Activated naive CD8-positive, alpha-beta T cell treated with anti-CD3 and anti-CD28 coated beads, Interleukin-2, amount 50 U/mL, for 24 hours (primary cell): ENCODE results near the gene SIRT5.
A peak's percentile ranks its signal among the peaks of the same experiment; 100 is the strongest.

ENCODE experiments used
- ATAC-seq: fragments of 150-1000 bp; cut with Tn5 transposase; one replicate; pipeline ENCODE4 v1.10.0; 2021
- DNase-seq: peaks from one replicate; pipeline ENCODE4 v3.0.0; 2021
- H3K27ac Mint-ChIP-seq: one replicate; pipeline ENCODE4 v1.8.0; 2021; ENCODE audit warnings: mild to moderate bottlenecking, mixed read lengths
- H3K27me3 Mint-ChIP-seq: one replicate; pipeline ENCODE4 v1.8.0; 2021; ENCODE audit warnings: mixed read lengths
- H3K36me3 Mint-ChIP-seq: one replicate; pipeline ENCODE4 v1.8.0; 2021; ENCODE audit warnings: low read depth, mixed read lengths
- H3K4me1 Mint-ChIP-seq: one replicate; pipeline ENCODE4 v1.8.0; 2021; ENCODE audit warnings: mixed read lengths
- H3K4me3 Mint-ChIP-seq: one replicate; pipeline ENCODE4 v1.8.0; 2021; ENCODE audit warnings: mild to moderate bottlenecking, moderate library complexity, mixed read lengths
- H3K9me3 Mint-ChIP-seq: one replicate; pipeline ENCODE4 v1.8.0; 2021; ENCODE audit warnings: mixed read lengths

Gene SIRT5

DNA sequence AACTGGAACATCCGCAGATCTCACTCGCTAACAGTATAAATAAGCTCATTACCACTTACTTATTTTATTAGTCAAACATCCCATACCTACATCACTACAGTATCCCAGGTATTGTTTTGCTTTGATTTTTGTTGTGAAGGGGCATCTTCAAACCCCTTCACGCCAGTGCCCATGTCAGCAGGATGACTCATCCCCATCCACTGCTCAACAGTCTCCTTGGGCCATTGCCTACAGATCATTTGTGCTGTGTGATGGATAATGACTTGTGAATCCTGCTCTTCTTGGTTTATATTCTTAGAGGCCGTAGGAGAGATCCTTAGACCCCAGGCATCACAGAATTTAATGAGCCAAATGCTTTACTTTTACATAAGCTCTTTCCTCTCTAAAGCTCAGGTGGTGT is 8.5 kb upstream of the SIRT5 start:
- Mint-ChIP-seq H3K27ac (no peak overlapping the region), H3K27me3 (peaks cover 6% of the 10 kb centered on the region), H3K4me1 (no peaks in the 10 kb centered on the region), H3K4me3 (no peak overlapping the region), H3K36me3 (no peaks in the 10 kb centered on the region), H3K9me3 (no peaks in the 10 kb centered on the region)
- DNase-seq: no peak
- ATAC-seq: no peak

GRCh38 chr6:13566500-13566899 is 7.9 kb upstream of the SIRT5 start:
- H3K9me3 Mint-ChIP-seq: no peaks in the 10 kb centered on the region
- no peak overlapping the region for H3K27ac Mint-ChIP-seq
- no peaks in the 10 kb centered on the region for H3K4me1 Mint-ChIP-seq
- peaks cover 6% of the 10 kb centered on the region for H3K27me3 Mint-ChIP-seq
- ATAC-seq (no peak), DNase-seq (no peak)
- no peaks in the 10 kb centered on the region for H3K36me3 Mint-ChIP-seq
- H3K4me3 Mint-ChIP-seq: no peak overlapping the region

- DNase-seq (no peak), ATAC-seq (no peak)
- H3K9me3 Mint-ChIP-seq: no peaks in the 10 kb centered on the region
- H3K27me3 Mint-ChIP-seq: peaks cover 3% of the 10 kb centered on the region
- H3K36me3 Mint-ChIP-seq: no peaks in the 10 kb centered on the region
- H3K4me3 Mint-ChIP-seq: no peak overlapping the region
- H3K4me1 Mint-ChIP-seq: peaks cover 10% of the 10 kb centered on the region
- no peak overlapping the region for H3K27ac Mint-ChIP-seq
These were observed 5.4 kb upstream of the SIRT5 start for GRCh38 chr6:13568970-13569369.

DNA sequence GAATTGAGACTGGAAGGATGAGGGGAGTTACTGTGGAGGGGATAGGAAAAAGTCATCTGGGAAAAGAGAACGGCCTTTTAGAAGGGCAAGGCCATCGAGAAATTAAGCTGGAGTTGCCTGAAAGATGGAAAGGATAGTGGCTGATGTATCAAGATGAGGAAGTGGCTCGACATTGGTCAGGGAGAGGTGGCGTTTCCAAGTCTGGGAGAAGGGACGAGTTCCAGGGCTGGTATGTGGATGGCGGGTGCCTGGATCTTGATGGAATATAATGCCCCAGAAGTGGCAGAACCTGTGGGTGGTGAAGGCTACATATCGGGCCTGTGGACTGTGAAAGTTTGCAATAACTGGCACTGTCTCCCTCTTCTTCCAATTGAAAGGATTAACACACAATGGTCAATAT is 2.2 kb upstream of the SIRT5 start:
- Mint-ChIP-seq H3K4me3 (no peak overlapping the region), H3K4me1 (peaks cover 28% of the 10 kb centered on the region), H3K9me3 (no peaks in the 10 kb centered on the region), H3K27ac (no peak overlapping the region), H3K36me3 (no peaks in the 10 kb centered on the region), H3K27me3 (peaks cover 3% of the 10 kb centered on the region)
- no peak for DNase-seq
- no peak for ATAC-seq

GRCh38 chr6:13572951-13573654 is 1.3 kb upstream of the SIRT5 start:
- Mint-ChIP-seq H3K27ac (peak overlapping the region; percentile 13), H3K9me3 (no peaks in the 10 kb centered on the region)
- no peak for DNase-seq

GRCh38 chr6:13573669-13574110 is 711 bp upstream of the SIRT5 start:
- Mint-ChIP-seq H3K36me3 (peaks cover under 1% of the 10 kb centered on the region), H3K9me3 (no peaks in the 10 kb centered on the region), H3K27me3 (no peaks in the 10 kb centered on the region), H3K4me1 (peaks cover 28% of the 10 kb centered on the region), H3K4me3 (peak overlapping the region; percentile 97), H3K27ac (peak overlapping the region; percentile 80)
- DNase-seq (peak; percentile 12), ATAC-seq (no peak)

More at GRCh38 chr6:13572951-13573654, 1.3 kb upstream of the SIRT5 start:
- Mint-ChIP-seq H3K27me3 (peaks cover 3% of the 10 kb centered on the region), H3K4me3 (peak overlapping the region; percentile 97), H3K36me3 (no peaks in the 10 kb centered on the region), H3K4me1 (peaks cover 28% of the 10 kb centered on the region)
- no peak for ATAC-seq

GRCh38 chr6:13574149-13574570 is 241 bp upstream of the SIRT5 start:
- DNase-seq (peak; percentile 92), ATAC-seq (peak; percentile 83)
- Mint-ChIP-seq H3K27me3 (no peaks in the 10 kb centered on the region), H3K27ac (peak overlapping the region; percentile 96), H3K4me1 (peaks cover 28% of the 10 kb centered on the region), H3K9me3 (no peaks in the 10 kb centered on the region), H3K4me3 (peak overlapping the region; percentile 97), H3K36me3 (peaks cover 2% of the 10 kb centered on the region)

DNA sequence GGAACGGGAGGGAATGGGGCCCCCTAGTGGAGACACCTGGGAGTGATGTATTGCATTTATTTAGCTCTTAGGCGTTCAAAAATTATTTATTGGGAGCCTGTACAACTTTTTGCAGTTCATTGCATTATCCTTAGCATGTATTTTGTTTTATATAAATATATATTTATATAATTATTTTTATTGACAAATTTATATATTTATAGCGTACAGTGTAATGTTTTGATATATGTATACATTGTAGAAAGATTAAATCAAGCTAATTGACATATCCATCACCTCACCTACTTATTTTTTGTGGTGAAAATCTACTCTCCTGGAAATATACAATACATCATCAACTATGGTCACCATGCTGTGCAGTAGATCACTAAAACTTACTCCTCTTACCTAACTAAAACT is 975 bp downstream of the SIRT5 start:
- H3K27ac Mint-ChIP-seq: peak overlapping the region; percentile 96
- H3K4me1 Mint-ChIP-seq: peaks cover 28% of the 10 kb centered on the region
- no peak for ATAC-seq
- peaks cover 4% of the 10 kb centered on the region for H3K36me3 Mint-ChIP-seq
- H3K4me3 Mint-ChIP-seq: peak overlapping the region; percentile 97
- no peak for DNase-seq
- H3K9me3 Mint-ChIP-seq: no peaks in the 10 kb centered on the region
- H3K27me3 Mint-ChIP-seq: no peaks in the 10 kb centered on the region

DNA sequence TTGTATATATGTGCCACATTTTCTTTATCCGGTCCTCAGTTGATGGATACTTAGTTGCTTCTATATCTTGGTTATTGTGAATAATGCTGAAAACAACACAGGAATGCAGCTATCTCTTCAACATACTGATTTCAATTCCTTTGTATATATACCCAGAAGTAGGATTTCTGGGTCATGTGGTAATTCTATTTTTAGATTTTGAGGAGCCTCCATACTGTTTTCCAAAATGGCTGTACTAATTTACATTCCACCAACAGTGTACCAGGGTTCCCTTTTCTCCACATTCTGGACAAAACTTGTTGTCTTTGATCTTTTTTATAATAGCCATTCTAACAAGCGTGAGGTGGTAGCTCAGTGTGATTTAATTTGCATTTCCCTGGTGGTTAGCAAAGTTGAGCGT is 1.6 kb downstream of the SIRT5 start:
- Mint-ChIP-seq H3K4me1 (peaks cover 28% of the 10 kb centered on the region), H3K9me3 (no peaks in the 10 kb centered on the region), H3K36me3 (peaks cover 9% of the 10 kb centered on the region), H3K27me3 (no peaks in the 10 kb centered on the region), H3K4me3 (peak overlapping the region; percentile 37), H3K27ac (no peak overlapping the region)
- no peak for ATAC-seq
- no peak for DNase-seq

DNA sequence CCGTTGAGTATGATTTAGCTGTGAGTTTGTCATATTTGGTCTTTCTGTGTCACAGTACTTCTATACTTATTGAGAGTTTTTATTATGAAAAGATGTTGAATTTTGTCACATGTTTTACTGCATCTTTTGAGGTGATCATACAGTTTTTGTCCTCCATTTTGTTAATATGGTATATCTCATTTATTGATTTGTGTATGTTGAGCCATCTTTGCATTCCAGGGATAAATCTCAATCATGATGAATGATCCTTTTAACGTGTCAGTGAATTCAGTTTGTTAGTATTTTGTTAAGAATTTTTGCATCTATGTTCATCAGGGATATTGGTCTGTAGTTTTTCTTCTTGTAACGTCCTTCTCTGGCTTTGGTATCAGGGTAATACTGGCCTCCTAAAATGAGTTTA is 3.5 kb downstream of the SIRT5 start:
- Mint-ChIP-seq H3K4me3 (no peak overlapping the region), H3K9me3 (no peaks in the 10 kb centered on the region), H3K27me3 (no peaks in the 10 kb centered on the region), H3K27ac (no peak overlapping the region), H3K36me3 (peaks cover 12% of the 10 kb centered on the region), H3K4me1 (peaks cover 27% of the 10 kb centered on the region)
- DNase-seq (no peak), ATAC-seq (no peak)

DNA sequence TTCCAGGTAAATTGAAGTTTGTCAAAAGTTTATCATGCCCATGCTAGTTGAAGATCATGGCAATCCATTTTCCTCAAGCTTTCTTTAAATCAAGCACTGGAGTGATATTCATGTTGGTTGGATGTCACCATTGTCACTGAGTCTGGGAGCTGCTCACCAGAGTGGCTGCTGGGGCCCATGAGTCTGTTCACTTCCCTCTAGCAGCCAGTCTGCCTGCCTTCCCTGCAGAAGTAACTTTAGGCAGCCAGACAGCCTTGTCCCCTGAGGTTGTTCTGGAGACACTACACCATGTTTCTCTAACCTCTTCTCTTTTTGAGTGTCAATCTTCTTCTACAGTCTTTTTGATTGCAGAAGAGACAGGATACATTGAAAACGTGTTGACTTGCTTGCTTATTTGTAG is 5.5 kb downstream of the SIRT5 start:
- DNase-seq (no peak), ATAC-seq (no peak)
- no peaks in the 10 kb centered on the region for H3K27me3 Mint-ChIP-seq
- no peaks in the 10 kb centered on the region for H3K9me3 Mint-ChIP-seq
- H3K36me3 Mint-ChIP-seq: peaks cover 17% of the 10 kb centered on the region
- H3K4me3 Mint-ChIP-seq: no peak overlapping the region
- H3K4me1 Mint-ChIP-seq: peaks cover 13% of the 10 kb centered on the region
- H3K27ac Mint-ChIP-seq: no peak overlapping the region

DNA sequence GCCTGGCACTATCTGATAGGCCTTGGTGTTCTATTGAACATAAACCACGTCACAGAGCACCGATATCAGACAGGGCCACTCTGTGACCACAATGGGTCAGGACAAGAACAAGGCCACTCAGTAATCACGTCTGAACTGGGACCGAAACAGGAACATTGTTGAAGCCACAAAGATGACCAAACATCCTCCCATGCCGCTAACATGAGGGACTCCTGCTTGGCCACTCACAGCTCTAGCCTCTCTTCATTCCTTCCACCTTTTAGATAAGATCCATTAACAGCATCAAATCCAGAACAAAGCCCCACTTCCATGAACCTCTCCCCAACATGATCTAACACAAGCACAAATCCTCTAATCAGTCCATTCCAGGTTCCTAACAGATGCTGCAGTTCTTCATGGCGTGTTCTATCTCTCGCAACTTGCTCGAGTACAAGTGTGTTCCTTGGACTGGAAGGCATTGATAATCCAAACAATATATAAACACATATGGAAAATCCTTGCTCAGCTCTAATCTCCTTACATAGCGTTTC is 7.4 kb downstream of the SIRT5 start:
- Mint-ChIP-seq H3K36me3 (peaks cover 21% of the 10 kb centered on the region), H3K4me3 (no peak overlapping the region), H3K27me3 (no peaks in the 10 kb centered on the region), H3K27ac (no peak overlapping the region), H3K4me1 (no peaks in the 10 kb centered on the region), H3K9me3 (no peaks in the 10 kb centered on the region)
- no peak for DNase-seq
- ATAC-seq: no peak

DNA sequence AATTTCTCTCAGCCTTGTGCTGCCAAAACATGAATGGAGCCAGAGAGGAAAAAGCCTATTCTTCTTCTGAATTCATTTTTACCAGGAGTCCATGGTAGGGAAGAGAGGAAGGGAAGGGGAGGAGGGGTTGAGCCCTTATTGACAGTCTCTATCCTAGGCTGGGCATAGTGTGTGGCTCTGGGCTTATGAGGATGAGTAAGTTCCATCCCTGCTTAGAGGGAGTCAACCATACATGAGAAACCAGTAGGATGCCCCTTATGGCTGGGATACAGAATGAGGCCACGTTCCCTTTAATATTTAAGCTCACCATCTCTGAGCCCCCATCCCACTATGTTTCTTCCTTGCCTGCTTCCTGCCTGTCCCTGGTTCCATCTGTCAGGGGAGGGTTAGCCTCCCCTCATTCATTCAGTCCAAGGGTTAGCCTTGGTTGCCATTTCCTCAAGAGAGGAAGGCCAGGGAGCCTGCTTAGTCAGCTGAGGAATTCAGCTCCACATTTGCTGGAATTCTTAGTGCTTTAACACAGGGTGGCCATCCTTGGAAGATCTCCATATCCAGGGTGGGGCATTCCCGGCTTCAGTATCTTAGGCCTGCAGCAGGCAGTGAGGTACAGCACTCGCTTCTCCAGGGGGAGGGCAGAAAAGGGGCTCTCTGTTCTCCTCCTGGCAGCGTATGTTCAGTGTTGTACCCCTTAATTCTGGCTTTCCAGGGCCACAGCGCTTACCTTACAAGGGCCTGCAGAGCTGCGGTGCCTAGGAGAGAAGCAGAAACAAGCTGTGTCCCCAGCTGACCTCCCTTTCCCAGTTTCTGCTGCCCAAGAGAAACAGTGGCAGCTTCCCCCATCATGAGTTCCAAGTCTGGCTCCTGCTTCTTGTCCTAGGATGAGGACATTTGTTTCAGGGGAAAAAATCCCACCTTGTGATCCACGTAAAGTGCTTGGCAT is 12.5 kb downstream of the SIRT5 start:
- peak overlapping the region; percentile 7 for H3K27ac Mint-ChIP-seq
- H3K9me3 Mint-ChIP-seq: no peaks in the 10 kb centered on the region
- ATAC-seq (no peak), DNase-seq (no peak)
- no peak overlapping the region for H3K4me3 Mint-ChIP-seq
- H3K4me1 Mint-ChIP-seq: no peaks in the 10 kb centered on the region
- H3K27me3 Mint-ChIP-seq: no peaks in the 10 kb centered on the region
- peaks cover 15% of the 10 kb centered on the region for H3K36me3 Mint-ChIP-seq

- Mint-ChIP-seq H3K27ac (no peak overlapping the region), H3K36me3 (peaks cover 16% of the 10 kb centered on the region), H3K27me3 (no peaks in the 10 kb centered on the region), H3K9me3 (no peaks in the 10 kb centered on the region), H3K4me3 (no peak overlapping the region), H3K4me1 (no peaks in the 10 kb centered on the region)
- no peak for DNase-seq
- no peak for ATAC-seq
These were observed 15.4 kb downstream of the SIRT5 start for GRCh38 chr6:13589801-13590200.
